D721Med (cell line): Measurements from ENCODE around the gene STOX1.
"Not testable (repeated sequence)": the region's sequence is repeated elsewhere in the genome, so short reads cannot be mapped to it uniquely, and the experiment has no call there.

Source experiments
- DNase-seq: peaks from one replicate; pipeline ENCODE4 v3.0.0; 2011; ENCODE audit warnings: low spot score; ENCODE audit not compliant: insufficient read length
- FAIRE-seq: peaks from 2 replicates; lab custom pipeline; 2011; peaks lifted over from hg19 to GRCh38; lab: Jason Lieb, UNC
- TF ChIP-seq, protein P1 (sequence below): IDR thresholded peaks from 2 replicates; pipeline ENCODE4 v1.5.1; 2012; ENCODE audit warnings: mild to moderate bottlenecking, control low read depth; ENCODE audit not compliant: insufficient read depth; ENCODE audit errors: missing control alignments

STOX1 gene

DNA sequence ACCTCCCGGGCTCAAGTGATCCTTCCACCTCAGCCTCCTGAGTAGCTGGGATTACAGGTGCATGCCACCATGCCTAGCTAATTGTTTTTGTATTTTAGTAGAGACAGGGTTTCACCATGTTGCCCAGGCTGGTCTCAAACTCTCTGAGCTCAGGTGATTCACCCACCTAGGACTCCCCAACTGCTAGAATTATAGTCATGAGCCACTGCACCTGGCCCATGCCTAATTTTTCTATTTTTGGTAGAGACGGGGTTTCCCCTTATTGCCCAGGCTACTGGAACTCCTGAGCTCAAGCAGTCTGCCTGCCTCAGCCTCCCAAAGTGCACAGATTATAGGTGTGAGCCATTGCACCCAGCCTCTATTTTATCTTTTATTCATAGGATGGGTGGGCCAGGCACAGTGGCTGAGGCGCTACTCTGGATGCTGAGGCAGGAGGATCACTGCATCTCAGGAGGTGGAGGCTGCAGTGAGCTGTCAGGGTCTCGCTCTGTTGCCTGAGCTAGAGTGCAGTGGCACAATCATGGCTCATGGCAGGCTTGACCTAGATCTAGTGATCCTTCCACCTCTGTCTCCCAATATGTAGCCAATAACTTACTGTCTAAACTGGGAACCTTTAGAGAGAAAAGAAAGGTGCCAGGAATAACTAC is 31.3 kb upstream of the STOX1 start:
- no peak for FAIRE-seq

DNA sequence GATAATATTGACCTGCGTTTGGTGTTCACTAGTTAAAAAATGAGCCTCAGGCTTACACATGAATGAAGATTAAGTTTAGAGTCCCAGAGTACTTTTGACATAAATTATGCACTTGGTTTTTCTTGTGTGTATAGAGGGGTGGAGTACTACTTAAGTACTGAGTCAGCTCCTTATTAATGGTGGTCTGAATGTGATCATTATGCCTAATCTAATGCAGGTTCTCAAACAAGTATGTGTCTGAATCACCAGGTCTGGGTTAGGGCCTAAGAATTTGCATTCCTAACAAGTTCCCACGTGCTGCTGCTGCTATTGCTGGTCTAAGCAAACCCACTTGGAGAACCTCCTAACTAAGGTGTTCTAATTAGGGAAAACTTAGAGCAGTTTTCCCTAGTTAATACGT is 30.7 kb upstream of the STOX1 start:
- FAIRE-seq (no peak), DNase-seq (no peak)
- TF ChIP-seq, protein P1, sequence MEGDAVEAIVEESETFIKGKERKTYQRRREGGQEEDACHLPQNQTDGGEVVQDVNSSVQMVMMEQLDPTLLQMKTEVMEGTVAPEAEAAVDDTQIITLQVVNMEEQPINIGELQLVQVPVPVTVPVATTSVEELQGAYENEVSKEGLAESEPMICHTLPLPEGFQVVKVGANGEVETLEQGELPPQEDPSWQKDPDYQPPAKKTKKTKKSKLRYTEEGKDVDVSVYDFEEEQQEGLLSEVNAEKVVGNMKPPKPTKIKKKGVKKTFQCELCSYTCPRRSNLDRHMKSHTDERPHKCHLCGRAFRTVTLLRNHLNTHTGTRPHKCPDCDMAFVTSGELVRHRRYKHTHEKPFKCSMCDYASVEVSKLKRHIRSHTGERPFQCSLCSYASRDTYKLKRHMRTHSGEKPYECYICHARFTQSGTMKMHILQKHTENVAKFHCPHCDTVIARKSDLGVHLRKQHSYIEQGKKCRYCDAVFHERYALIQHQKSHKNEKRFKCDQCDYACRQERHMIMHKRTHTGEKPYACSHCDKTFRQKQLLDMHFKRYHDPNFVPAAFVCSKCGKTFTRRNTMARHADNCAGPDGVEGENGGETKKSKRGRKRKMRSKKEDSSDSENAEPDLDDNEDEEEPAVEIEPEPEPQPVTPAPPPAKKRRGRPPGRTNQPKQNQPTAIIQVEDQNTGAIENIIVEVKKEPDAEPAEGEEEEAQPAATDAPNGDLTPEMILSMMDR: no peak

More for the DNA sequence above, 31.3 kb upstream of the STOX1 start:
- DNase-seq: no peak
- TF ChIP-seq, protein P1: no peak

DNA sequence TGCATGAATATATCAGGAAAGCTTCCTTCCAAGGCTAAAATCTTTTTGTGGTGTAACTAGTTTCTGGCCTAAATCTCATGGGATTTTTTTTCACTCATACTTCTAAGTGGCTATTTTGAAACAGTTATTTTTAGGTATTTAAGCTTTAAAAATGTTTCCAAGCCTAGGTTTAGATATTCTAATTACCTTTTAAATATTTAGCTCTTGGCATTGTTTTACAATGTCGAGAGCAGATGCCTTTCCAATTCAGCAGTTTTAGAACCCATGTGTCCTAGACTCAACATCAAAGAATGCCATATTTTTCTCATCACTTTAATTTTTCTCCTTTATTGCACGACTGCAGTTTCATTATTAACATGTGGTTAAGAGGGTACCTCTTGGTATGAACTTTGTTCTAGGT is 27.1 kb upstream of the STOX1 start:
- no peak for FAIRE-seq

DNA sequence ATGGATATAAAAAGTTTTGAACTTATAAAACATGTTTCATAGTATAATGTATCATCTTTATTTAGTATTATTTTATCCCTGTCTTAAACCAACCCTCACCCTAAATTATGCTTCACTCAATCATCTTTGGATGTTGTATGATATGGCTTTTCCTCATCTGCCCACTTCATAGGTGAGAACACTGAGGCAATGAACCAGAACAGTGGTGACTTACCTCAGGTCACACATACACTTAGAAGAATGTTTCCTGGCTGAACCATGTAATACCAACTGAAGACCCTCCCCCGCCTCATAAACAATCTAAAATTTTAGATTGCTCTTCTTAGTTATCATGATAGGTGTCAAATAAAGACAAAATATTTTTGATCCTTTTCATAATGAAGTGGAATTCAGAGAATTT is 22.6 kb upstream of the STOX1 start:
- FAIRE-seq (no peak), DNase-seq (no peak)
- TF ChIP-seq, protein P1: no peak

More for the DNA sequence above, 27.1 kb upstream of the STOX1 start:
- TF ChIP-seq, protein P1: no peak
- no peak for DNase-seq

DNA sequence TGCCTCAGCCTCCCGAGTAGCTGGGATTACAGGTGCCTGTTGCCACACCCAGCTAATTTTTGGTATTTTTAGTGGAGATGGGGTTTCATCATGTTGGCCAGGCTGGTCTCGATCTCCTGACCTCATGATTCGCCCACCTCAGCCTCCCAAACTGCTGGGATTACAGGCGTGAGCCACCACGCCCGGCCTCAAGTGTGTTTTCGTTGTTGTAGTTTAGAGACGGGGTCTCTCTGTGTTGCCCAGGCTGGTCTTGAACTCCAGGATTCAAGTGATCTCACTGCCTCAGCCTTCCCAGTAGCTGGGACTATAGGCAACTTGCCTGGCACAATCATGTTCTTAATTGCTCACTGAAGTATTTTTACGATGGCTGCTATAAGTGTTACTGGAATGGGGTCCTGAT is 16.5 kb upstream of the STOX1 start:
- not testable (repeated sequence) for FAIRE-seq

DNA sequence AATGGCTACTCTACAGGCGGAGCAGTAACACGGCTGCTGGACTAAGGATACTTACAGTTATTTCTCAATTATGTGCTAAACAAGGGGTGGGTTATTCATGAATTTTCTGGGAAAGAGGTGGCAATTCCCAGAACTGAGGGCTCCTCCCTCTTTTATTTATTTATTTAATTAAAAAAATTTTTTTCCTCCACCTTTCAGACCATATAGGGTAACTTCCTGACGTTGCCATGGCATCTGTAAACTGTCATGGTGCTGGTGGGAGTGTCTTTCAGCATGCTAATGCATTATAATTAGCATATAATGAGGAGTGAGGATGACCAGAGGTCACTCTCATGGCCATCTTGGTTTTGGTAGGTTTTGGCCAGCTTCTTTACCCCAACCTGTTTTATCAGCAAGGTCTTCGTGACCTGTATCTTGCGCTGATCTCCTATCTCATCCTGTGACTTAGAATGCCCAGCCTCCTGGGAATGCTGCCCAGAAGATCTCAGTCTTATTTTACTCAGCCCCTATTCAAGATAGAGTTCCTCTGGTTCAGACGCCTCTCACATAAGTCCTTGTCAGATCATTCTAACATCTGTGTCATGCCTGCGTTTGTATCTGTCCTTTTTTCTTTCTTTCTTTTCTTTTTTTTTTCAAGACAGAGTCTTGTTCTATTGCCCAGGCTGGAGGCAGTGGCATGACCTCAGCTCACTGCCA is 15.9 kb upstream of the STOX1 start:
- TF ChIP-seq, protein P1: no peak
- no peak for FAIRE-seq
- no peak for DNase-seq

More for the DNA sequence above, 16.5 kb upstream of the STOX1 start:
- DNase-seq: not testable (repeated sequence)

DNA sequence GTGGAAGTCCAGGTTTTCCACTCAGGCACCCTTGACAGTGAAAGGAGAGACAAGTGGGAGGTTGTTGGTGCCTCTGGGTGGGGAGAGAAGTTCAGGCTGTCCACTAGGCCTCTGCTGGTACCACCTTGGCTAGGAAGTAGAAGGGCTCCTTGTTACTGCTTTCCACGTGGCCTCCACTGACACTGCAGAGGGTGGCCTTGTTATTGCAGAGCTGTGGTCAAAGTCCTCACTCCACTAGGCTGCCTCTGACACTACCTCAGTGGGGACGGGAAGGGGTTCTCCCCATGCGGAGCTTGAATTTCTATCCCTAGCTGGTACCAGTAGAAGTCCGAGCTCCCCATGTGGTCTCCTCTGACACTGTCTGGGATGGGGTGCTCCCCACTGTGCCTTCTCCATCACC is 14.9 kb upstream of the STOX1 start:
- TF ChIP-seq, protein P1: no peak
- no peak for DNase-seq
- FAIRE-seq: no peak
